Neural cell (in vitro differentiated cells): ENCODE data around the gene CPLX1.

Source experiments
- EZH2 ChIP-seq: fragments of 200-600, 300-800 bp; shearing (Covaris generic), sonication (generic); IDR thresholded peaks from 2 replicates; pipeline ENCODE4 v1.6.1; 2014; ENCODE audit warnings: antibody characterized with exemption, low read length, borderline replicate concordance, mild to moderate bottlenecking; ENCODE audit not compliant: insufficient read depth, poor library complexity, severe bottlenecking
- POLR2AphosphoS5 ChIP-seq: IDR thresholded peaks from 2 replicates; pipeline ENCODE4 v1.6.1; 2012
- SMC3 ChIP-seq: fragments of 450-650 bp; conservative IDR thresholded peaks from 2 replicates; pipeline ENCODE4 v1.6.1; 2014; ENCODE audit warnings: antibody characterized with exemption, mild to moderate bottlenecking, moderate library complexity; ENCODE audit not compliant: poor library complexity
- TF ChIP-seq, protein P1 (sequence below): fragments of 450-650 bp; IDR thresholded peaks from 2 replicates; pipeline ENCODE4 v1.5.1; 2014; ENCODE audit warnings: antibody characterized with exemption, mild to moderate bottlenecking, moderate library complexity; ENCODE audit not compliant: poor library complexity, severe bottlenecking

DNA sequence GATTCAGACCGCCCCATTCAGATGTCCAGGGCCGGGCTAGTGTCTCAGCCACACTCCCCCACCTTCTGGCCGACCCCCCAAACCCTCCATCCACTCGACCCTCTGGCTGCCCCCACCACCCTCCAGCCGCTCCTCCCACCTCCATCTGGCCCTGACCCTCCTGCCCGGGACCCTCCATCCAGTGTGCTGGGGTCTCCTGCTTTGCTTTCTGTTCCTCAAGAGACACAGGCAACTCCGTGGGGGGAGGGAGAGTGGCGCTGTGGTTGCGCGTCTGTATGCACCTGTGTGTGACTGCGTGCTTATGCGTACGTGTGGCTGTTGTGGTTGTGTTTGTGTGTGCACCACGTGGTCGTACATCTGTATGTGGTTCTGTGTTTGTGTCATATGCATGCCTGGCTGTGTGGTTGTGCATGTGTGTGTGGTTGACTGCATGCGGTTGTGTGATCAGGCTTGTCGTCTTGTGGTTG, 33.3 kb downstream of the CPLX1 start:
- TF ChIP-seq, protein P1, sequence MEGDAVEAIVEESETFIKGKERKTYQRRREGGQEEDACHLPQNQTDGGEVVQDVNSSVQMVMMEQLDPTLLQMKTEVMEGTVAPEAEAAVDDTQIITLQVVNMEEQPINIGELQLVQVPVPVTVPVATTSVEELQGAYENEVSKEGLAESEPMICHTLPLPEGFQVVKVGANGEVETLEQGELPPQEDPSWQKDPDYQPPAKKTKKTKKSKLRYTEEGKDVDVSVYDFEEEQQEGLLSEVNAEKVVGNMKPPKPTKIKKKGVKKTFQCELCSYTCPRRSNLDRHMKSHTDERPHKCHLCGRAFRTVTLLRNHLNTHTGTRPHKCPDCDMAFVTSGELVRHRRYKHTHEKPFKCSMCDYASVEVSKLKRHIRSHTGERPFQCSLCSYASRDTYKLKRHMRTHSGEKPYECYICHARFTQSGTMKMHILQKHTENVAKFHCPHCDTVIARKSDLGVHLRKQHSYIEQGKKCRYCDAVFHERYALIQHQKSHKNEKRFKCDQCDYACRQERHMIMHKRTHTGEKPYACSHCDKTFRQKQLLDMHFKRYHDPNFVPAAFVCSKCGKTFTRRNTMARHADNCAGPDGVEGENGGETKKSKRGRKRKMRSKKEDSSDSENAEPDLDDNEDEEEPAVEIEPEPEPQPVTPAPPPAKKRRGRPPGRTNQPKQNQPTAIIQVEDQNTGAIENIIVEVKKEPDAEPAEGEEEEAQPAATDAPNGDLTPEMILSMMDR, result no peak
- no peak for TF ChIP-seq SMC3
- TF ChIP-seq POLR2AphosphoS5, result no peak
- TF ChIP-seq EZH2, result no peak
